ENCODE data around the gene ZNF548.

ZNF548 gene

DNA sequence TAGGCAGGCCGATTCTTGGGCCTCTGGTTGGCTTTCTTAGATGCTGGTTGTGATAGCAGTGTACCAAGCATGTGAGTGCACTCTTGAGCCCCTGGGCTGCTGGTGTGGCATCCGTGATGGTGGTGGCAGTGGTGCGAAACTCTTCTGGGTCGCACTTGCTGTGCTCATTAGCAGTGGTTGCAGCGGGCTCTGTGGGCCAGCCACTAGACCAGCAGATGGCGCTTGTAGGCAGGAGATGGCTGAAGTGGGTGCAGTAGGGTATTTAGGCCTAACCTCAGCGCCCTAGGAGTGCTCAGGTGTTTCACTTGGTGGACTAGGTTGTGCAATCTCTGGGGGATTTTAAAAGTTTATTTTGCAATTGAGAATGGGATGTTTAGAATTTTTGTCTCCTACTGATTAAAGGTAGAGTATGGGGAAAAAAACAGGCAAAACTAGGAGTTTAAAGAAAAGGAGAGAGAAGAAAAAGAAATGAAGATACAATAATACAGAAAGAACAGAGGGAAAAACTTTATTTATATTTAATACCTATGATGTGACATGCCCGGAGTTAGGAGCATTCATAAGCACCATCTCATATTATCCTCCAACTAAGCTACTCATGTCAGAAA lies 17.0 kb downstream of the ZNF548 start:
- no peak overlapping the region for H3K4me2 ChIP-seq (ENCODE audit: low read length)
- no peaks in the 10 kb centered on the region for H3K27me3 ChIP-seq (ENCODE audit: control insufficient read depth, insufficient read depth, low read length)
- H3K9ac ChIP-seq, result no peak overlapping the region
- H2AFZ ChIP-seq, result peak overlapping the region; percentile 55
- no peak overlapping the region for H3K27ac ChIP-seq
- peaks cover 2% of the 10 kb centered on the region for H3K4me1 ChIP-seq
- H3K36me3 ChIP-seq (ENCODE audit: control insufficient read depth, insufficient read depth, low read length), result no peaks in the 10 kb centered on the region
- H3K79me2 ChIP-seq, result peaks cover 9% of the 10 kb centered on the region
- TF ChIP-seq, protein P1, sequence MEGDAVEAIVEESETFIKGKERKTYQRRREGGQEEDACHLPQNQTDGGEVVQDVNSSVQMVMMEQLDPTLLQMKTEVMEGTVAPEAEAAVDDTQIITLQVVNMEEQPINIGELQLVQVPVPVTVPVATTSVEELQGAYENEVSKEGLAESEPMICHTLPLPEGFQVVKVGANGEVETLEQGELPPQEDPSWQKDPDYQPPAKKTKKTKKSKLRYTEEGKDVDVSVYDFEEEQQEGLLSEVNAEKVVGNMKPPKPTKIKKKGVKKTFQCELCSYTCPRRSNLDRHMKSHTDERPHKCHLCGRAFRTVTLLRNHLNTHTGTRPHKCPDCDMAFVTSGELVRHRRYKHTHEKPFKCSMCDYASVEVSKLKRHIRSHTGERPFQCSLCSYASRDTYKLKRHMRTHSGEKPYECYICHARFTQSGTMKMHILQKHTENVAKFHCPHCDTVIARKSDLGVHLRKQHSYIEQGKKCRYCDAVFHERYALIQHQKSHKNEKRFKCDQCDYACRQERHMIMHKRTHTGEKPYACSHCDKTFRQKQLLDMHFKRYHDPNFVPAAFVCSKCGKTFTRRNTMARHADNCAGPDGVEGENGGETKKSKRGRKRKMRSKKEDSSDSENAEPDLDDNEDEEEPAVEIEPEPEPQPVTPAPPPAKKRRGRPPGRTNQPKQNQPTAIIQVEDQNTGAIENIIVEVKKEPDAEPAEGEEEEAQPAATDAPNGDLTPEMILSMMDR (IDR thresholded peaks at IDR 0.05), result peak; percentile 77
- H3K4me3 ChIP-seq (ENCODE audit: low read depth, low read length), result no peak overlapping the region
- no peaks in the 10 kb centered on the region for H3K9me3 ChIP-seq (ENCODE audit: control insufficient read depth, low read length)

GRCh38 chr19:57410877-57411671 lies 21.4 kb downstream of the ZNF548 start, which contains the start of gene ZNF17:
Gene ZNF17 (plus strand): TSS chr19:57411161. CDS start chr19:57413616, 2,455 bp downstream.
- Histone ChIP-seq H3K4me3 (ENCODE audit: low read depth, low read length) (peak within 1 kb of the TSS; percentile 76), H3K79me2 (peaks cover 43% of the 10 kb centered on the region), H3K36me3 (ENCODE audit: control insufficient read depth, insufficient read depth, low read length) (no peaks in the 10 kb centered on the region), H2AFZ (peak within 1 kb of the TSS; percentile 91), H3K4me2 (ENCODE audit: low read length) (peak within 1 kb of the TSS; percentile 71), H3K27me3 (ENCODE audit: control insufficient read depth, insufficient read depth, low read length) (no peaks in the 10 kb centered on the region), H3K27ac (peak within 1 kb of the TSS; percentile 78), H3K9ac (peak within 1 kb of the TSS; percentile 51), H3K4me1 (peaks cover 2% of the 10 kb centered on the region), H3K9me3 (ENCODE audit: control insufficient read depth, low read length) (no peaks in the 10 kb centered on the region)
- TF ChIP-seq, protein P1 (IDR thresholded peaks at IDR 0.05), result no peak

GRCh38 chr19:57419439-57419838 lies 29.8 kb downstream of the ZNF548 start:
- Histone ChIP-seq H3K36me3 (ENCODE audit: control insufficient read depth, insufficient read depth, low read length) (no peaks in the 10 kb centered on the region), H3K9me3 (ENCODE audit: control insufficient read depth, low read length) (no peaks in the 10 kb centered on the region)

DNA sequence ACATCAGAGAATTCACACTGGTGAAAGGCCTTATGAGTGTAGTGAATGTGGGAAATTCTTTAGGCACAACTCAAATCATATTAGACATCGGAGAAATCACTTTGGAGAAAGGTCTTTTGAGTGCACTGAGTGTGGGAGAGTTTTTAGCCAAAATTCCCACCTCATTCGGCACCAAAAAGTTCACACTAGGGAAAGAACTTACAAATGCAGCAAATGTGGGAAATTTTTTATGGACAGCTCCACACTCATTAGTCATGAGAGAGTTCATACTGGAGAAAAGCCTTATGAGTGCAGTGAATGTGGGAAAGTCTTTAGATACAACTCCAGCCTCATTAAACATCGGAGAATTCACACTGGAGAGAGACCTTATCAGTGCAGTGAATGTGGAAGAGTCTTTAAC lies 31.4 kb downstream of the ZNF548 start:
- TF ChIP-seq, protein P1 (IDR thresholded peaks at IDR 0.05), result no peak
- Histone ChIP-seq H3K4me3 (ENCODE audit: low read depth, low read length) (no peak overlapping the region), H2AFZ (no peak overlapping the region), H3K79me2 (peaks cover 11% of the 10 kb centered on the region), H3K4me2 (ENCODE audit: low read length) (no peak overlapping the region), H3K27me3 (ENCODE audit: control insufficient read depth, insufficient read depth, low read length) (no peaks in the 10 kb centered on the region), H3K4me1 (no peaks in the 10 kb centered on the region), H3K36me3 (ENCODE audit: control insufficient read depth, insufficient read depth, low read length) (no peaks in the 10 kb centered on the region), H3K9ac (no peak overlapping the region), H3K27ac (no peak overlapping the region), H3K9me3 (ENCODE audit: control insufficient read depth, low read length) (no peaks in the 10 kb centered on the region)

More at GRCh38 chr19:57419439-57419838, 29.8 kb downstream of the ZNF548 start:
- no peak overlapping the region for H3K4me3 ChIP-seq (ENCODE audit: low read depth, low read length)
- no peaks in the 10 kb centered on the region for H3K4me1 ChIP-seq
- no peak overlapping the region for H3K4me2 ChIP-seq (ENCODE audit: low read length)
- TF ChIP-seq, protein P1 (IDR thresholded peaks at IDR 0.05), result no peak
- H3K27ac ChIP-seq, result no peak overlapping the region
- no peak overlapping the region for H3K9ac ChIP-seq
- H3K27me3 ChIP-seq (ENCODE audit: control insufficient read depth, insufficient read depth, low read length), result no peaks in the 10 kb centered on the region
- no peak overlapping the region for H2AFZ ChIP-seq
- peaks cover 25% of the 10 kb centered on the region for H3K79me2 ChIP-seq

Measured in parathyroid adenoma (tissue), 2 donors.